8988T (cell line): ENCODE measurements around the gene EHMT1.
A peak's percentile ranks its signal among the peaks of the same experiment; 100 is the strongest.
"Not testable (repeated sequence)": the region's sequence is repeated elsewhere in the genome, so short reads cannot be mapped to it uniquely, and the experiment has no call there.

Experiments
- DNase-seq: peaks from one replicate; pipeline ENCODE4 v3.0.0; 2011

The EHMT1 gene

DNA sequence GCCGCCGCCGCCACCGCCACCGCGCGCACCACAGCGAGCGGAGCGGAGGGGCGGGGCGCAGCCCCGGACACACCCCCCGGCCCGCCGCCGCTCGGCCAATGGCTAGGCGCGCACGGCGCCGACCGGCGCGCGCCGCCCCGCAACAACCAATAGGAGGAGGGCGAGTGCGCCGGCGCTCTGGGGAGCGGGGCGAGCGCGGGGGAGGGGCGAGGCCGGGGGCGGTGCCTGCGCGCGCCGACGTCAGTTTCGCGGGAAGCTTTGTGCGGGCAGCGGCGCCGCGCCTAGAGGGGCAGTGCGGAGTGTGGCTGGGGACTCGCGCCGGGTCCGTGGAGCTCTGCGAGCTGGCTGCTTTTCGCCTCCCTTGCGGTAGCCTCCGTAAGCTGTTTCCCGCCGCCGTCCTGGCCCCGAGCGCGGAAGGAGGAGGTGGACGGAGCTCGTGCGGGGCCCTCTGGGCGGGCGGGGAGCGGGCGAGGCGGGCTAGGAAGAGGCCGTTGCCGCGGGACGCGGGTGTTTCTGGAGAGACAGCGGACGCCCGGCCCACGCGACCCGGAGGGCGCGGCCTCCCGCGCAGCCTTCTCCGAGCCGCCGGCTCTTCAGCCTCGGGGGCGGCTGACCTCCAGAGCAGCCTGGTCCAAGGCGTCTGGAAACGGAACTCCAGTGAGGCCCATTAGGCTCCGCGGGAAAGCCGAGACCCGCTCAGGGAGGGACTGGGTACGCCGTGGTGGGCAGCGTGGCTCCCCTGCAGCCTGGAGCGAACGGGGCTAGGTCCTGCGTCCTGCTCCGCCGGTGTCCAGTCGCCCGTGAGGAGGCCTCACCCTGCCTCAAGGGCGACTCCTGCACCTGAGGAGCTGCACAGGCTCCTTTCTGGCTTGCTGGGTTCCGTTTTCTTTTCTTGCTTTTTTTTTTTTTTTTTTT is 28.1 kb upstream of the EHMT1 start, which contains the start of gene ZMYND19:
Gene ZMYND19 (minus strand): TSS at position 44 of the 915 bp plus-strand sequence. CDS start 249 bp downstream, outside the sequence.
- peak; percentile 98 for DNase-seq

DNA sequence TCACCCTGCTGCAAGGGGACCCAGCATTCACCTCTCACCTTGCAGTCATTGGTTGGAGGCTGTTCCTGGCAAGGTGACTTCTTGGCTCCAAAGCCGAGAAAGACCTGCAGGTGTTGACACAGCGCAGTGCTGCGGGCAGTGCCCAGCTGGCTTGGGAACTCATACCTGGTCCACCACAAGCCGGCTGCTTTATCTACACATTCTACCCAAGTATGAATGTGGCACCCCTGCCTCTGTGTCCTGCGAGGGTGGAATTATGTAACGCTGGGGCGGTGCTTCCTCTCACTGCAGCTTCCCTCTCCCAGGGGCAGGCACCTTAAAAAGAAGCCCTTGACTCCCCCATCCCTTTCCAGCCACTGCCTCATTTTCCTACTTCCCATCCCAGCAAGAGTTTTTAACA is 26.0 kb upstream of the EHMT1 start:
- no peak for DNase-seq

DNA sequence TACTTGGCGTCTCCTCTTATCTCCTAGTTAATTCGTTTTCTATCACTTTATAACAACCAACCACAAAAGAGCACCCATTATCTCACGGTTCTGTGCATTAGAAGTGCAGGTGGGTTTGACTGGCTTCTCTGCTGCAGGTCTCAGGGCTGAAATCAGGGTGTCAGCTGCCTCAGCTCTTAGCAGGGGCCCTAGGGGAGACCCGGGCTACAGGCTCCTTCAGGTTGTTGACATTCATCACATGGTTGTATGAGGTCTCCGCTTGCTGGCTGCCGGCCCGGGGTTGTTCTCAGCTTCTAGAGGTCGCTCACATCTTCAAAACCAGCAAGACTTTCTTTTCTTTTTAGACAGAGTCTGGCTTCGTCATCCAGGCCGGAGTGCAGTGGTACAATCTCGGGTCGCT is 25.6 kb upstream of the EHMT1 start:
- no peak for DNase-seq

DNA sequence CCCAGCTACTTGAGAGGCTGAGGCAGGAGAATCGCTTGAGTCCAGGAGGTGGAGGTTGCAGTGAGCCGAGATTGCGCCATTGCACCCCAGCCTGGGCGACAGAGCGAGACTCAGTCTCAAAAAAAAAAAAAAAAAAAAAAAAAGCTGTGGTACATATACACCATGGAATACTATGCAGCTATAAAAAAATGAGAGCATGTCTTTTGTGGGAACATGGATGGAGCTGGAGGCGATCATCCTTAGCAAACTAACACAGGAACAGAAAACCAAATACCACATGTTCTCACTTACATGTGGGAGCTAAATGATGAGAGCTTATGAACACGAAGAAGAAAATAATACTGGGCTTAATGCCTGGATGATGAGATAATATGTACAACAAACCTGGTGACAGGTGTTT is 22.2 kb upstream of the EHMT1 start:
- not testable (repeated sequence) for DNase-seq

DNA sequence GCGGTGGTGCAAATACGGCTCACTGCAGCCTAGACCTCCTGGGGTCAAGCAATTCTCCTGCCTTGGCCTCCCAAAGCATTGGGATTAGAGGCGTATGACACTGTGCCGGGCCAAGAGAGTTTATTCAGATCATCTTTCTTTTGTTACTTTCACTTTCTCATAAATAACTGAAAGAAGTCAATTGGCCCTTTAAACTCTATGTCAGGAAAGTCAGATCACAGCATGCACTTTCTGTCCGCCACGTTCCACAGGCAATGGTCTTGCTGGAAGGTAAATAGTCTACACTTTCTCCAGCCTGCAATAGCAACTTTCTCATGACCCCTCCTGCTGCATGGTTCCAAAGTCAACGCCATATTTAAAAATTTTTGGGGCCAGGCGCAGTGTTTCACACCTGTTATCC is 19.9 kb upstream of the EHMT1 start:
- no peak for DNase-seq

DNA sequence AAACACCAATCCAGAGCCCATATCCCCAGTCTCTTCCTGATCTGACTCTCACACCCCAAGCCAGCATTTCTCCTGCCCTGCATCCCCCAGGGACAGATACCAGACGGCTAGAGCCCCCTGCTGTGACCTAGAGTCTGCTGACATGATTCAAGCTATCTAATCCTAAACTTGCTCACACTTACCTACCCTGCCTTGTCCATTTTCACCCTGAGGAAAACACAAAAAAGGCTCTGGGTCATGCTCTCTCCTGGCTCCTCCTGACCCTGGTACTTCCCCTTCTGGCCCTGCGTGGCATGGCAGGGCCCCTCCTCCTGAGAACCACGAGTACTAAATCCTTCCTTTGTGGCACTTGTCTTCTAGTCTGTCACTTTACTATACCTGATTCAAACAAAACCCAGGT is 16.1 kb upstream of the EHMT1 start:
- no peak for DNase-seq

DNA sequence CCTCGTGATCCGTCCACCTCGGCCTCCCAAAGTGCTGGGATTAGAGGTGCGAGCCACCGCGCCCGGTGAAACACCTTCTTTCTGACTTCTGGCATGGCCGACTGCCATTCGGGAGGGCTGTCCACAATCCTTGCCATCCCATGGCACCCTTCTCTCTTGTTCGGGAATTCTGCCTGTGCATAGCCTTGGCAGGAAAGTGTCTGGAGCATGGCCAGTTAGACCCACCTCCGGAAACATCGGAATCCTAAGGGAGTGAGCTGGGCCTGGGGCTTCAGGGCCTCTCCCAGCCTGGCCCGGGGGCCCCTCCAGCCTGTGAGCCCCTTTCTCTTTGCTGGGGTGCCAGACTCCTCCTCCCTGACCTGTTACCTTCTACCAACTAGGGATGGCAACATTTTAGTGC is 14.9 kb upstream of the EHMT1 start:
- no peak for DNase-seq

DNA sequence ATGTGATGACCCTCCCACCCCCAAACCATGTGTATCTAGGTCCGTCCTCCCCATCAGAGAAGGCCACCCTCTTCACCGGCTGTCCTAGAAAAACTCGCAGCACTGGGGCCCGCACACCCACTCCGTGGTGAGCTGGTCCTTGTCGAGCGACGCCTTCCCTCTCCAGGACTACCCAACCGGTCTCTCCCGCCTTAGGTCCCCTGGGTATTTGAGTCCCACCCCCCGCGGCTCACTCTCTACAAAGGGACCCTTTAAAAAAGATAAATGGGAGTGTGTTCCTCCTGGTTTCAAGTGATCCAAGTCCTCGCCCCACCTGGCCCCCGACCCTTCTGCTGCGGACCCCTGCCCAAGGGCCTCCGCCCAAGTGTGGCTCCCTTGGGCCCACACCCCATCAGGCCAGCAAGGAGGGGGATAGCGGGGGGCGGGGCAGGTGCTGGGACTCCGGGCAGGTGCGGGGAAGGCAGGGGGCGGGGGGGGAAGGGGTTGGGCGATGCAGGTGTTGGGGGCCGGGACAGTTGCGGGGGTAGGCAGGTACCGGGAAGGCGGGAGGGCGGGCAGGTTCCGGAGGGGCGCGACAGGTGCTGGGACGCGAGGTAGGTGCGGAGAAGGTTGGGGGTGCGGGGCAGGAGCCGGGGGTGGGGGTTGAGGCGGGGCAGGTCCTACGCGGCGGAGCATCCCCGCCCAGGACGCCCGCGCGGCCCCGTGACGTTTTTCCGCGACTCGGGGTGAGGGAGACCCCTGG is 14.3 kb upstream of the EHMT1 start:
- DNase-seq = no peak

DNA sequence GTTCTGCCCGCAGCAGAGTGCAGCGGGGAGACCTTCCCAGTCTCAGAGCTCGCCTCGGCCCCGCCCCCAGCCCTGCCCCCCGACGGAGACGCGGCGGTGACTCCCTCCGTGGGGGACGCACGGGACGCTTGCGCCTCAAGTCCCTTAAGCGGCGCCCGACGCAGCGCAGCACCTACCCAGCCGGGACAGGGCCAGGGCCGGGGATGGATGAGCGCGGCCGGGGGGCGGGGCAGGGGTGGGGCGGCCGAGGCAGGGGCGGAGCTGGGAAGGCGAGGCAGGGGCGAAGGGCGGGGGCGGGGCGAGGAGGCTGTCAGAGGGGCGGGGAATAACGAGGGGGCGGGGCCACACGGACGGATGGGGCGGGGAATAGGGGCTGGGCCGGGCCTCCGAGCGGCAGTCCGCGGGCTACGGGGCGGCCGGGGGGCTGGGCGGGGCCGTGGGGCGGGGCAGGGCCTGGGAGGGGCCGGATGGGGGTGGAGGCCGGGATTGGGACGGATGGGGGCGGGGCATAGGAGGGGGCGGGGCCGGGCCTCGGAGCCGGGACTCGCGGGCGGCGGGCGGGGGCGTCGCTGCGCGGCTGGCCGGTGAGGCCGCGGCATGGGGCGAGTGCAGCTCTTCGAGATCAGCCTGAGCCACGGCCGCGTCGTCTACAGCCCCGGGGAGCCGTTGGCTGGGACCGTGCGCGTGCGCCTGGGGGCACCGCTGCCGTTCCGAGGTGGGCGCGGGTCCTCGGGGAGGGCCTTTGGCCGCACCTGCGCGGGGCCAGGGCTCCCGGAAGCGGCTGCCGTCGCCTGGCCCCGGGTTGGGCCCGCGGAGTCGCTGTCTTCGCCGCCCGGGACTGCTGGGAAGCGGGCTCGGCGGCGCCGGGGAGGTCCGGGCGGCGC is 13.4 kb upstream of the EHMT1 start, which contains the start of gene ARRDC1:
Gene ARRDC1 (plus strand): TSS at position 566 of the 884 bp plus-strand sequence. CDS start 32 bp downstream, at position 598.
- DNase-seq = peak; percentile 83

DNA sequence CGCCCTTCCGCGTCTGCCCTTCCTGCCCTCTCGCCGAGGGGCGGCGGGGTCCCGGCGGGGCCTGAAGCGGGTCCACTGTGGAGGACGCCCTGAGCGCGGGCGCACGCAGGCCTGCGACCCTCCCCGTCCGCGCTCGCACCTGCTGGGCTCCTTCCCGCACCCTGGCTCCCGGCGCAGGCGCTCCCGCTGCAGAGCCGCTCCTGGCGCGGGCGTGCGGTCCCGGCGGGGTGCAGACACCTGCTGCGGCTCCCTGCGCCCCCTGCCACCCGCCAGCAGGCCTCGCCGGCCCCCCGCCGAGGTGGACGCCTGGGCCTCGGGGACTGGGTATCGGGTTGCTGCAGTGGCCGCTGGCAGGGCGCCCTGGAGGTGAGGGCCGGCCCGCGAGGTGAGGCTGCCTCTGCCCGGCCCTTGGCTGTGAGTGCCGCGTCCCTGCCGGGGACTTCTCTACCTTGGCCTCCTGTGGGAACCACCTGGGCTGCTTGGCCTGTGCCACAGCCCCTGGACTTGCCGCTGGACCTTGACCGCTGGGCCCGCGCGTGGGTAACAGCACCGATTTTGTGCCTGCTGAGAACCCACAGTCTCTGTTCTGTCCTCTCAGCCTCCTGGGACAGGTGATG is 12.7 kb upstream of the EHMT1 start:
- DNase-seq = peak; percentile 26

DNA sequence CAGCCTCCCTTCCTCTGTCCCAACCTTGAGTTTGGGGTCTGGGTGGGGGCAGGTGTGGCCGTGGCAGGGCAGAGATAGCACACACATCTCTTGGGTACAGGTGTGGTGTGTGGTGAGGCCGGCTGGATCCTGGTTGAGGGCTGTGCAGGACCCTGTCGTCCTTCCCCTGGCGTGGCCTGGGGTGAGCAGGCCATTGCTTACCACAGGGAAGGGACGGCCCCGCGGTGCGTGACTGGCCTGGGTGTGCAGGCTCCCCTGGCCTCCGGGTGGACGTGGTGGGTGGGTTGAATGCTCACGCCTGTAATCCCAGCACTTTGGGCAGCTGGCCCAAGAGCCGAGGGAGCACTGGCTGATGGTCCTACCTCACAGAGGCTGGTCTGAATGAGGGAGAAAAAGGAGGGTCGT is 12.1 kb upstream of the EHMT1 start:
- no peak for DNase-seq

DNA sequence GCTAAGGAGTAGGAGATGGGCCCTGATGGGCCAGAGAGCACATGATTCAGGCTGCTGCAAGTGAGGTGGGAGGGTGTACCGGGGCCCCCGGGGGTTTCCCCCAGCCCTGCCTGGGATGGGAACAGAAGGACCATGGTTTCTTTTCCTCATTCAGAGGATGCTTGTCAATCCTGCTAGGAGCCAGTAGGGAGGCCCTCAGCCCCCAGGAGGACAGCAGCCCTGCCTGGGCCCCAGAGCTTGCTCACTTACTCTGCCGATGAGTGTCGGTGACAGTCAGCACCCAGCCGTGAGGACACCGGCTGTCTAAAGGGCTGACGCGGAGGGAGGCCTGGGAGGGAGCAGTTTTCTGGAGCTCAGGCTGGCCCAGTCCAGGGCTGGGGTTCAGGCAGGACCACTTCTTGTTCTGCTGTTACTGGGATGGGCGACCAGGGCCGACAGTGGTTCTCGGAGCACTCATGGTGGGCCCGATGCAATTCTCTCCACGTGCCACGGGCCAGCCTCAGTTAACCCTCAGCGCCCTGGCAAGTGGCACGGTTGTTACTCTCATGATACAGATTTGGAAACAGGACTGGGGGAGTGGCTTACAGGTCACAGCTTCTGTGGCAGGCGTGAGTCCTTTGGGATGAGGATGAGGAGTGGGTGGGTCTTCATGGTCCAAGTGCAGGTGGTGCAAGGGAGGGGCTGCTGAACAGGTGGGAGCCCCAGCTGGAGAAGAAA is 11.5 kb upstream of the EHMT1 start:
- no peak for DNase-seq

DNA sequence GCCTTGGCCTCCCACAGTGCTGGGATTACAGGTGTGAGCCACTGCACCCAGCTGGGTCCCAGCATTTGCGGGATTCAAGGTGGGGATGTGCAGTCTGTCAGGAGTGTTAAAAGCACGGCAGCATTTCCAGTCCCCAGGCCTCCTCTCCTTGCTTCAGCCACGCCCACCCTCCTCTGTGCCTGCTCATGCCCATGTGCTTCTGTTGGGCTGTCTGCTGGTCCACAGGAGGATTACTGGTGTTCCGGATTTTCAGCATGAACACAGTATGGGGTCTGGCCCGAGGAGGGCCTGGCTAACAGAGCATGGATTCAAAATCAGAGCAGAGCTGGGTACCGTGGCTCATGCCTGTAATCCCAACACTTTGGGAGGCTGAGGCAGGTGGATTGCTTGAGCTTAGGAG is 7.9 kb upstream of the EHMT1 start:
- no peak for DNase-seq

DNA sequence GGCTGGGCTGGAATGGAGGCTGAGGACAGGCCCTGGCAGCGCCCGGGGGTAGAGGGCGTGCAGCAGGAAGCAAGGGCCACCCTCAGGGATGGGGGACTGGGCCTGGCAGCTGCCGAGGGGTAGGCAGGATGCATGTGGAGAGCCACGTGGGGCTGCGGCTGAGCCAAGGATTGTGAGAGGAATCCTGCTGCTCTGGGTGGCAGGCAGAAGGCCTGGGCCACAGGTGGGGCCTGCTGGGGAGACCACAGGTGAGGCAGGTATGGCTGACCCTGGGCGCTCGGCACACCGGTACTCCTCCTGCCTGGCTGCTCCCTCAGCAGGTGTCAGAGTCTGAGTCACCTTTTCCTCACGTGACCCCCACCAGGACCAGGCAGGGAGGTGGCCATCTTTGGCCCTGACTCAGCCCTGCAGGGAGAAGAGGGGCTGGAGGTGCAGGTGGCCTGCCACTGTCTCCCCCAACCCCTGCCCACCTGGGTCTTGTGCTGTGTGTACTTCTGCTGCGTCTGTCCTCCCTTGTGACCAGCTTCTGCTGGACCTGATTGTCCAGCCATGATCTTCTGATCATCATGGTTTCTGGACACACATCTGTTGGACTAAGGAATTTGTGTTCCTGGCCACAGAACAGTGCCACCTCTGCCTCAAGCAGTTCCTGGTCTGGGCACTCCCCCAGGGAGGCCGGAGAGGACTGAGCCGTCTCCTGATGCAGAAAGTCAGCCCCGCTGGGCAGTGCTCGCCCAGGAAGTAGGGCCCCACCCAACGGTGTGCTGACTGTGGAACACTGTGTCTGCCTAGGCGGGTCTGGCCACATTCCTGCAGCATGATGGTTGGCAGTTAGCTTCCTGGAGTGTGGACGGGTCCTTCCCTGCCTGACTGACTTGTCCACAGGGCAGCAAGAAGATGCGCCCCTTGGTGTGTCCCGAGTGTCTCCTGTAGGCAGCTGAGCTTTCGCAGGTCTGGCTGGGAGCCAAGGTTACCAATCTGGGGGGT is 6.9 kb upstream of the EHMT1 start:
- peak; percentile 97 for DNase-seq

DNA sequence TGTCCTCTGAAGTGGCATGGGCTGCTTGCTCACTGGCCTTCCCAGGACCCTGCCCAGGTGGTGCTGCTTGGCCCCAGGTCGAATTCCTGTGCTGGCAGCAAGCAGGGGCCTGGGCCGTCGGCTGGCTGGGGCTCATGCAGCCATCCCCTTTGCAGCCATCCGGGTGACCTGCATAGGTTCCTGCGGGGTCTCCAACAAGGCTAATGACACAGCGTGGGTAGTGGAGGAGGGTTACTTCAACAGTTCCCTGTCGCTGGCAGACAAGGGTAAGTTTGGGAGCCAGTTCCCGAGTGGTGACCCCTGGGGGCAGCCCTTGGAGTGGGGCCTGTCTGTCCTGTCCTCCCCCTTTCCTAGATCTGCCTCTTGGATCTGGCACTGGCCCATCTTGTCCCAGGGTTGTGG is 6.1 kb upstream of the EHMT1 start:
- DNase-seq = no peak

DNA sequence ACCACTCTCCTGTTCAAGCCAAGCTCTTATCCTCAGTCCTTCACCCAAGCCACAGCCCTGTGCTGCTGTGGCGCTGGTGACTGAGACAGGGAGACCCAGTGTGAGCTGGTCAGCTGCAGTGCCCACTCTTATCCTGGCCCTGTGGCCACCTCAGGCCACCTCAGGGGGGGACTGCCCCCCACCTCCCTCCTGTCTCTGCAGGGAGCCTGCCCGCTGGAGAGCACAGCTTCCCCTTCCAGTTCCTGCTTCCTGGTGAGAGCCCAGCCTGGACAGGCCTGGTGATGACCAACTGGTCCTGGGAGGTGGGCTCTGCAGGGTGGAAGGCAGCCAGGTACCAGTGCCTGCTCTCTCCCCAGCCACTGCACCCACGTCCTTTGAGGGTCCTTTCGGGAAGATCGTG is 5.5 kb upstream of the EHMT1 start:
- DNase-seq = no peak

DNA sequence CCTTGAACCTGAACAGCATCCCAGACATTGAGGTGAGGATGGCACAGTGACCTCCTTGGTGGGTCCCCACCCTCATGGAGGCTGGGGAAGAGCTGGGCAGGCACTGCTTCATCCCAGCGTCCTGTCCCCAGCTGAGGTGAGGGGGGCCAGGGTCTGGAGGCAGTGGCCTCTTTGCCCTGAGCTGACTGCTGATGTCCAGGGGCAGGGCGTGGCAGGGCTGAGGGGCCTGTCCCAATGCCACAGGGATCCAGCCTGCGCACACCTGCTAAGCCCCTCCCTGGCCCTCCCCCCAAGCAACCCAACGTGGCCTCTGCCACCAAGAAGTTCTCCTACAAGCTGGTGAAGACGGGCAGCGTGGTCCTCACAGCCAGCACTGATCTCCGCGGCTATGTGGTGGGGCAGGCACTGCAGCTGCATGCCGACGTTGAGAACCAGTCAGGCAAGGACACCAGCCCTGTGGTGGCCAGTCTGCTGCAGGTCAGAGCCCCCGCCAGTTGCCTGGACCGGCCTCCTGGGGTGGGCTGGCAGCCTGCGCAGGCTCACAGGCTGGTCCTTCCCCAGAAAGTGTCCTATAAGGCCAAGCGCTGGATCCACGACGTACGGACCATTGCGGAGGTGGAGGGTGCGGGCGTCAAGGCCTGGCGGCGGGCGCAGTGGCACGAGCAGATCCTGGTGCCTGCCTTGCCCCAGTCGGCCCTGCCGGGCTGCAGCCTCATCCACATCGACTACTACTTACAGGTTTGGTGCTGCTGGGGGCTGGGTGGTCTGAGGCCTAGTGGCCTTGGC is 4.9 kb upstream of the EHMT1 start:
- no peak for DNase-seq

DNA sequence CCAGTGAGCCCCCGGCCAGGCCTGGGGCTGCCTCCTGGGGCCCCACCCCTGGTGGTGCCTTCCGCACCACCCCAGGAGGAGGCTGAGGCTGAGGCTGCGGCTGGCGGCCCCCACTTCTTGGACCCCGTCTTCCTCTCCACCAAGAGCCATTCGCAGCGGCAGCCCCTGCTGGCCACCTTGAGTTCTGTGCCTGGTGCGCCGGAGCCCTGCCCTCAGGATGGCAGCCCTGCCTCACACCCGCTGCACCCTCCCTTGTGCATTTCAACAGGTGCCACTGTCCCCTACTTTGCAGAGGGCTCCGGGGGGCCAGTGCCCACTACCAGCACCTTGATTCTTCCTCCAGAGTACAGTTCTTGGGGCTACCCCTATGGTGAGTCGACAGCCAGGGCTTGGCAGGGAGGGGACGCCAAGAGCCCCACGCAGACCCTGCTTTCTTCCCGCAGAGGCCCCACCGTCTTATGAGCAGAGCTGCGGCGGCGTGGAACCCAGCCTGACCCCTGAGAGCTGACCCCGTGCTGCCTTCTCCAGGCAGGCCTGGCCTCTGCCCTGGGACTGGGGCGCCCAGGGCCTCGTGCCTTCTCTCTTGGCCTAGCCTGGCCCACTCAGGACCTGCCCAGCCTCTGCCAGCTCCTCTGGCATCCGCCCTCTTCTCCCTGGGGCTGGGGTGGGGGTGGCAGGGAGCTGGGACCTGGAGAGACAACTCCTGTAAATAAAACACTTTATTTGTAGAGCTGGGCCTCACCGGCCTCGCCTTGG is 4.0 kb upstream of the EHMT1 start:
- no peak for DNase-seq

DNA sequence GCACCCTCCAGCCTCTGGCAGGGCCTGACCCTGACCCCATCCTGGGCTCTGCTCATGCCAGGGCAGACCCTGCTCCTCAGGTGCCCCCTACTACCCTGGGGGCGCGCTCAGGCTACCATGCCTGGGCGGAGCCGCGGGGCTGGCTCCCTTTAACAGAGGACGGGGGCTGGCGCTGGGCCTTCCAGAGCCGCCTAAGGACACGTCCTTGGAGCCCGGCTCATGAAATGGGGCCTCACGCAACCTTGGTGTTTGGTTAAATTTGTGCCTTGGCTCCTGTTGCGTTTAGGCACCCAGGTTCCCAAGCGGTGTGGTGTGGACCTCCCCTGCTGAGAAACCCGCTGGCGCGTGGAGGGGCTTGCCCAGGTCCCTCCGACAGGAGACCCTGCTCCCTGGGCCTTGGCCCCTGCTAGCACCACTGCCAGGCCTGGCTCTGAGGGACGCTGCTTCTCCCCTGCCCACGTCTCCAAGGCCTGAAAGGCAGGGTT is 3.4 kb upstream of the EHMT1 start:
- DNase-seq = no peak
